DND-41 (cell line): ENCODE data around the gene CACNA1H.

Source experiments
- EZH2 ChIP-seq: IDR thresholded peaks from 3 replicates; pipeline ENCODE4 v1.6.1; 2012; ENCODE audit warnings: borderline replicate concordance, low read depth, mild to moderate bottlenecking, moderate library complexity, low read length, inconsistent platforms; ENCODE audit not compliant: severe bottlenecking
- TF ChIP-seq, protein P1 (sequence below): IDR thresholded peaks from 2 replicates; pipeline ENCODE4 v1.5.1; 2012; ENCODE audit warnings: borderline replicate concordance, low read length, moderate library complexity, mild to moderate bottlenecking; ENCODE audit not compliant: poor library complexity, severe bottlenecking; ENCODE audit errors: extremely low read depth

DNA sequence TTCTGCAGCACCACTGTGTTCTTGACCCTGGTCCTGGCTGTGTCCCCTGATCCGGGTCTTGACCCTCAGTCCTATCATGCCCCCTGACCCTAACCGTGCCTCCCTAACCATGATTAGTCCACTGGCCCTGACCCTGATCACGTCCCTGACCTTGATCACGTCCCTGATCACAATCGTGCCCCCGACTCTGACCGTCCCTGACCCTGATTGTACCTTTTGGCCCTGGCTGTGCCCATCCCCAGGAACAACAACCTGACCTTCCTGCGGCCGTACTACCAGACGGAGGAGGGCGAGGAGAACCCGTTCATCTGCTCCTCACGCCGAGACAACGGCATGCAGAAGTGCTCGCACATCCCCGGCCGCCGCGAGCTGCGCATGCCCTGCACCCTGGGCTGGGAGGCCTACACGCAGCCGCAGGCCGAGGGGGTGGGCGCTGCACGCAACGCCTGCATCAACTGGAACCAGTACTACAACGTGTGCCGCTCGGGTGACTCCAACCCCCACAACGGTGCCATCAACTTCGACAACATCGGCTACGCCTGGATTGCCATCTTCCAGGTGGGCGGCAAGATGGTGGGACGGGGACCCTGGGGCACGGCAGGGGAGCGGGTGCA, 47.2 kb downstream of the CACNA1H start:
- TF ChIP-seq, protein P1, sequence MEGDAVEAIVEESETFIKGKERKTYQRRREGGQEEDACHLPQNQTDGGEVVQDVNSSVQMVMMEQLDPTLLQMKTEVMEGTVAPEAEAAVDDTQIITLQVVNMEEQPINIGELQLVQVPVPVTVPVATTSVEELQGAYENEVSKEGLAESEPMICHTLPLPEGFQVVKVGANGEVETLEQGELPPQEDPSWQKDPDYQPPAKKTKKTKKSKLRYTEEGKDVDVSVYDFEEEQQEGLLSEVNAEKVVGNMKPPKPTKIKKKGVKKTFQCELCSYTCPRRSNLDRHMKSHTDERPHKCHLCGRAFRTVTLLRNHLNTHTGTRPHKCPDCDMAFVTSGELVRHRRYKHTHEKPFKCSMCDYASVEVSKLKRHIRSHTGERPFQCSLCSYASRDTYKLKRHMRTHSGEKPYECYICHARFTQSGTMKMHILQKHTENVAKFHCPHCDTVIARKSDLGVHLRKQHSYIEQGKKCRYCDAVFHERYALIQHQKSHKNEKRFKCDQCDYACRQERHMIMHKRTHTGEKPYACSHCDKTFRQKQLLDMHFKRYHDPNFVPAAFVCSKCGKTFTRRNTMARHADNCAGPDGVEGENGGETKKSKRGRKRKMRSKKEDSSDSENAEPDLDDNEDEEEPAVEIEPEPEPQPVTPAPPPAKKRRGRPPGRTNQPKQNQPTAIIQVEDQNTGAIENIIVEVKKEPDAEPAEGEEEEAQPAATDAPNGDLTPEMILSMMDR: no peak
- TF ChIP-seq EZH2: no peak
